ENCODE measurements around the gene RALGAPA2. TPM values are rescaled to one million over a fixed set of nuclear protein-coding genes. Genes with fewer than 3 reads are reported as not detected.

The RALGAPA2 gene
- total and polyA plus RNA-seq, 2 donors (not counting 3 experiments of a cell fraction or from before 2014, with no cell fraction given) = 10.0 to 46.8 TPM

GRCh38 chr20:20343932-20344331 lies 368.5 kb downstream of the RALGAPA2 start:
- H3K4me3 ChIP-seq (replicated peaks in 1 of 3; ENCODE audit: insufficient read depth in 1 of 3, low read depth in 1 of 3, low read length in 3 of 3) = no peak overlapping the region
- no peaks in the 10 kb centered on the region for H3K36me3 ChIP-seq (ENCODE audit: control insufficient read depth in 2 of 2, extremely low read depth in 1 of 2, insufficient read depth in 2 of 2, low read length in 2 of 2)
- no peaks in the 10 kb centered on the region for H3K79me2 ChIP-seq (ENCODE audit: control insufficient read depth, insufficient read depth, low read length)
- no peak overlapping the region for H3K27ac ChIP-seq (ENCODE audit: insufficient read depth, low read depth, low read length)
- H3K9me1 ChIP-seq (replicated peaks; ENCODE audit: control insufficient read depth, extremely low read depth, insufficient read depth, low read length) = no peaks in the 10 kb centered on the region
- H3K4me1 ChIP-seq (ENCODE audit: control insufficient read depth, extremely low read depth, insufficient read depth, low read length) = no peaks in the 10 kb centered on the region
- H3K9me3 ChIP-seq (replicated peaks; ENCODE audit: control insufficient read depth, insufficient read depth, low read length) = no peaks in the 10 kb centered on the region
- TF ChIP-seq EZH2 (IDR thresholded peaks at IDR 0.05; ENCODE audit: borderline replicate concordance, low read depth, low read length, severe bottlenecking) (no peak), JUN (IDR thresholded peaks at IDR 0.05; ENCODE audit: borderline replicate concordance, insufficient read depth, insufficient read length, low read depth) (no peak), FOS (IDR thresholded peaks at IDR 0.05; ENCODE audit: borderline replicate concordance, insufficient read depth, low read length) (no peak), MYC (IDR thresholded peaks at IDR 0.05; ENCODE audit: low read depth, low read length) (no peak), CTCF (IDR thresholded peaks at IDR 0.05; ENCODE audit: extremely low read depth in 1 of 2, insufficient read depth in 1 of 2, low read depth in 1 of 2, low read length in 2 of 2) (no peak), GATA2 (IDR thresholded peaks at IDR 0.05; ENCODE audit: insufficient read depth, insufficient read length, low read depth, low read length) (no peak), POLR2AphosphoS5 (IDR thresholded peaks at IDR 0.05; ENCODE audit: insufficient read depth, low read depth, low read length) (no peak), POLR2A (IDR thresholded peaks at IDR 0.05; ENCODE audit: low read depth, low read length) (no peak), MAX (IDR thresholded peaks at IDR 0.05; ENCODE audit: insufficient read depth, insufficient read length) (no peak)
- H4K20me1 ChIP-seq (replicated peaks; ENCODE audit: control insufficient read depth, extremely low read depth, insufficient read depth, low read length) = no peaks in the 10 kb centered on the region
- FAIRE-seq (no peak), DNase-seq (ENCODE audit: low read depth, low spot score) (no peak)
- H3K27me3 ChIP-seq (ENCODE audit: control insufficient read depth in 2 of 2, insufficient read depth in 2 of 2, low read length in 2 of 2) = no peaks in the 10 kb centered on the region
- H2AFZ ChIP-seq (ENCODE audit: low read depth, low read length) = no peak overlapping the region
- no peak overlapping the region for H3K9ac ChIP-seq (replicated peaks; ENCODE audit: extremely low read depth, insufficient read depth, low read length)
- CTCF ChIA-PET = no interaction called here
- H3K4me2 ChIP-seq (ENCODE audit: insufficient read depth, low read length) = no peak overlapping the region
- POLR2A ChIA-PET = no interaction called here
- intact Hi-C loops (cut with micrococcal nuclease) = no loop called here
- BruUV-seq (replicated peaks) = no TSS peak
- dilution Hi-C loops (cut with MboI; ENCODE audit: extremely low pct_ligation_motif_present, low sequenced_read_pairs) = no loop called here

Small RNA genes within 50 kb of the gene (small RNA-seq; reads per million reads assigned to genes)
- not detected for gene EIF4E2P1 (ENCODE audit: insufficient read depth, insufficient read length, low read depth, low replicate concordance)
- gene RN7SL607P (ENCODE audit: insufficient read depth, insufficient read length, low read depth, low replicate concordance) = not detected

Measured in endothelial cell of umbilical vein (primary cell).